NCI-H2196 (cell line): ENCODE data around the gene LYPD6.

Source experiments
- DNase-seq: peaks from one replicate; lab custom pipeline; 2025; ENCODE audit not compliant: unreplicated experiment; lab: John Stamatoyannopoulos, UW

LYPD6 gene

GRCh38 chr2:149399934-149400615 lies 69.7 kb downstream of the LYPD6 start:
- no peak for DNase-seq

- no peak for DNase-seq
Measured at GRCh38 chr2:149400997-149401396, 70.6 kb downstream of the LYPD6 start.

- DNase-seq, result no peak
Measured at GRCh38 chr2:149409506-149409905, 79.1 kb downstream of the LYPD6 start.

GRCh38 chr2:149410701-149411484 lies 80.5 kb downstream of the LYPD6 start:
- no peak for DNase-seq

- no peak for DNase-seq
Measured at GRCh38 chr2:149413487-149413886, 83.1 kb downstream of the LYPD6 start.

- DNase-seq, result no peak
Measured at GRCh38 chr2:149415086-149415485, 84.7 kb downstream of the LYPD6 start.

GRCh38 chr2:149418065-149418464 lies 87.7 kb downstream of the LYPD6 start:
- DNase-seq, result no peak

GRCh38 chr2:149420053-149420963 lies 89.9 kb downstream of the LYPD6 start:
- DNase-seq, result no peak

- DNase-seq, result no peak
Measured at GRCh38 chr2:149421791-149422190, 91.4 kb downstream of the LYPD6 start.

- no peak for DNase-seq
Measured at GRCh38 chr2:149422337-149422990, 92.1 kb downstream of the LYPD6 start.

- DNase-seq, result no peak
Measured at GRCh38 chr2:149422991-149423338, 92.6 kb downstream of the LYPD6 start.

GRCh38 chr2:149423630-149424029 lies 93.2 kb downstream of the LYPD6 start:
- no peak for DNase-seq

- DNase-seq, result no peak
Measured at GRCh38 chr2:149427387-149427786, 97.0 kb downstream of the LYPD6 start.

GRCh38 chr2:149428783-149429182 lies 98.4 kb downstream of the LYPD6 start:
- no peak for DNase-seq

GRCh38 chr2:149430743-149431736 lies 100.7 kb downstream of the LYPD6 start:
- no peak for DNase-seq

- no peak for DNase-seq
Measured at GRCh38 chr2:149438330-149438960, 108.1 kb downstream of the LYPD6 start.

GRCh38 chr2:149441255-149441654 lies 110.9 kb downstream of the LYPD6 start:
- DNase-seq, result no peak

- no peak for DNase-seq
Measured at GRCh38 chr2:149442346-149442745, 112.0 kb downstream of the LYPD6 start.

GRCh38 chr2:149443150-149443549 lies 112.8 kb downstream of the LYPD6 start:
- no peak for DNase-seq
